Vagina (tissue), 2 donors: ENCODE data around the gene TAF9B. TPM values are rescaled to one million over a fixed set of nuclear protein-coding genes. Genes with fewer than 3 reads are reported as not detected.
"Not testable (repeated sequence)": the region's sequence is repeated elsewhere in the genome, so short reads cannot be mapped to it uniquely, and the experiment has no call there.

ENCODE experiments used
- DNase-seq, 2 donors: peaks; one replicate each; pipeline ENCODE4 v3.0.0-alpha.2; 2017; ENCODE audit errors: extremely low spot score in 2 of 2
- H3K27ac ChIP-seq: fragments of 200-600 bp; sonication (generic); one replicate; pipeline ENCODE4 v1.5.1; 2019
- H3K27me3 ChIP-seq: fragments of 200-600 bp; sonication (generic); one replicate; pipeline ENCODE4 v1.5.1; 2019
- H3K36me3 ChIP-seq, 2 donors: fragments of 200-600 bp; sonication (generic); one replicate each; pipeline ENCODE4 v1.5.1; 2017 to 2019
- H3K4me1 ChIP-seq: fragments of 200-600 bp; sonication (generic); one replicate; pipeline ENCODE4 v1.5.1; 2019
- H3K4me3 ChIP-seq, 2 donors: fragments of 200-600 bp; sonication (generic); 1 replicate in 1 of 2; 2 replicates in 1 of 2; pipeline ENCODE4 v1.5.1; 2016 to 2019
- H3K9me3 ChIP-seq: fragments of 200-600 bp; sonication (generic); one replicate; pipeline ENCODE4 v1.5.1; 2019
- POLR2A ChIP-seq, 2 donors: fragments of 450-650 bp; IDR thresholded peaks; one replicate each; pipeline ENCODE4 v1.6.1; 2017; ENCODE audit warnings: antibody characterized with exemption in 2 of 2, mild to moderate bottlenecking in 2 of 2, moderate library complexity in 2 of 2
- POLR2AphosphoS5 ChIP-seq, 2 donors: sonication (generic); formaldehyde crosslinking; IDR thresholded peaks; one replicate each; pipeline ENCODE4 v1.9.0; 2017; ENCODE audit warnings: antibody characterized with exemption in 2 of 2, mild to moderate bottlenecking in 2 of 2, low read depth in 1 of 2; ENCODE audit not compliant: insufficient read depth in 1 of 2
- intact Hi-C: fragments of 100-400 bp; cut with DNase I; formaldehyde crosslinking; loops from one replicate; pipeline ENCODE4 v1.15.1; 2023
- total RNA-seq: library from RNA; depleted of rRNA; stranded (reverse); fragments of >200 nt; gene quantifications from one replicate; pipeline ENCODE4 v1.2.3, GENCODE V29; 2016
- TF ChIP-seq, protein P1 (sequence below), 3 experiments: fragments of 450-650 bp in 2 of 3; fragments of 200-600 bp in 1 of 3; sonication (generic) in 1 of 3; IDR thresholded peaks; one replicate each; pipeline ENCODE4 v1.5.1; 2017 to 2019; ENCODE audit warnings: antibody characterized with exemption in 3 of 3, mild to moderate bottlenecking in 2 of 3, moderate library complexity in 2 of 3

The TAF9B gene
- total RNA-seq, 1 donor from 2014 or later = 14.2 TPM

GRCh38 chrX:78131117-78131516 is 8.3 kb downstream of the TAF9B start:
- Histone ChIP-seq H3K27ac (no peak overlapping the region), H3K27me3 (no peaks in the 10 kb centered on the region), H3K9me3 (no peaks in the 10 kb centered on the region), H3K4me3 (no peak overlapping the region), H3K4me1 (no peaks in the 10 kb centered on the region), H3K36me3 (peaks cover 0 to 7% of the 10 kb centered on the region in 2 donors)
- TF ChIP-seq POLR2AphosphoS5 (IDR thresholded peaks at IDR 0.05; ENCODE audit: insufficient read depth in 1 of 2, low read depth in 1 of 2) (no peak), POLR2A (IDR thresholded peaks at IDR 0.05) (no peak)
- TF ChIP-seq, protein P1, sequence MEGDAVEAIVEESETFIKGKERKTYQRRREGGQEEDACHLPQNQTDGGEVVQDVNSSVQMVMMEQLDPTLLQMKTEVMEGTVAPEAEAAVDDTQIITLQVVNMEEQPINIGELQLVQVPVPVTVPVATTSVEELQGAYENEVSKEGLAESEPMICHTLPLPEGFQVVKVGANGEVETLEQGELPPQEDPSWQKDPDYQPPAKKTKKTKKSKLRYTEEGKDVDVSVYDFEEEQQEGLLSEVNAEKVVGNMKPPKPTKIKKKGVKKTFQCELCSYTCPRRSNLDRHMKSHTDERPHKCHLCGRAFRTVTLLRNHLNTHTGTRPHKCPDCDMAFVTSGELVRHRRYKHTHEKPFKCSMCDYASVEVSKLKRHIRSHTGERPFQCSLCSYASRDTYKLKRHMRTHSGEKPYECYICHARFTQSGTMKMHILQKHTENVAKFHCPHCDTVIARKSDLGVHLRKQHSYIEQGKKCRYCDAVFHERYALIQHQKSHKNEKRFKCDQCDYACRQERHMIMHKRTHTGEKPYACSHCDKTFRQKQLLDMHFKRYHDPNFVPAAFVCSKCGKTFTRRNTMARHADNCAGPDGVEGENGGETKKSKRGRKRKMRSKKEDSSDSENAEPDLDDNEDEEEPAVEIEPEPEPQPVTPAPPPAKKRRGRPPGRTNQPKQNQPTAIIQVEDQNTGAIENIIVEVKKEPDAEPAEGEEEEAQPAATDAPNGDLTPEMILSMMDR (IDR thresholded peaks at IDR 0.05) = no peak
- intact Hi-C loops = no loop called here
- no peak for DNase-seq

DNA sequence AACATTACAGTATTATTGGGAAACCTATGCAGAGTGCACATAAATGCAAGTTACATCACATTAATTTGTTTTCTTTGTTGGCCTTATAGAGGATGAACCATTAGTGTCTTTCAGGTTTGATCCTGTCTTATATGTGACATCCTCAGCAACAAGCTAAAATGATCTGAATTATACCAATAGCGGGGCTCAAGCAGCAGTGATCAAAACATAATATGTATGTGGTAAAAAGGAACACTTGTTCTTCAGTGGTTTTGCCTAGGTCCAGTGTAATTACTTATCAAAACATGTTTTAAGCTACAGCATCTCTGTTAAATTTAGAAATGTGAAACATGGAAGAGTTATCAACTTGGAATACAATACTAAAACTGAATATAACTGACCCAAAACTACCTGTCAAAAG is 9.1 kb downstream of the TAF9B start:
- Histone ChIP-seq H3K4me3 (no peak overlapping the region), H3K27ac (no peak overlapping the region), H3K36me3 (peaks cover 0 to 9% of the 10 kb centered on the region in 2 donors), H3K27me3 (no peaks in the 10 kb centered on the region), H3K4me1 (no peaks in the 10 kb centered on the region), H3K9me3 (no peaks in the 10 kb centered on the region)
- no peak for DNase-seq
- TF ChIP-seq, protein P1 (IDR thresholded peaks at IDR 0.05) = no peak
- no peak for TF ChIP-seq POLR2AphosphoS5 (IDR thresholded peaks at IDR 0.05; ENCODE audit: insufficient read depth in 1 of 2, low read depth in 1 of 2)
- no peak for TF ChIP-seq POLR2A (IDR thresholded peaks at IDR 0.05)
- intact Hi-C loops = no loop called here

- intact Hi-C loops = no loop called here
- H3K27me3 ChIP-seq = no peaks in the 10 kb centered on the region
- H3K4me3 ChIP-seq = no peak overlapping the region
- no peak overlapping the region for H3K27ac ChIP-seq
- H3K9me3 ChIP-seq = no peaks in the 10 kb centered on the region
- TF ChIP-seq POLR2AphosphoS5 (IDR thresholded peaks at IDR 0.05; ENCODE audit: insufficient read depth in 1 of 2, low read depth in 1 of 2) (no peak), POLR2A (IDR thresholded peaks at IDR 0.05) (no peak)
- TF ChIP-seq, protein P1 (IDR thresholded peaks at IDR 0.05) = no peak
- no peak for DNase-seq
- H3K36me3 ChIP-seq = peaks cover 0 to 16% of the 10 kb centered on the region in 2 donors
- H3K4me1 ChIP-seq = no peaks in the 10 kb centered on the region
Observed at GRCh38 chrX:78129714-78130113, 9.7 kb downstream of the TAF9B start.

DNA sequence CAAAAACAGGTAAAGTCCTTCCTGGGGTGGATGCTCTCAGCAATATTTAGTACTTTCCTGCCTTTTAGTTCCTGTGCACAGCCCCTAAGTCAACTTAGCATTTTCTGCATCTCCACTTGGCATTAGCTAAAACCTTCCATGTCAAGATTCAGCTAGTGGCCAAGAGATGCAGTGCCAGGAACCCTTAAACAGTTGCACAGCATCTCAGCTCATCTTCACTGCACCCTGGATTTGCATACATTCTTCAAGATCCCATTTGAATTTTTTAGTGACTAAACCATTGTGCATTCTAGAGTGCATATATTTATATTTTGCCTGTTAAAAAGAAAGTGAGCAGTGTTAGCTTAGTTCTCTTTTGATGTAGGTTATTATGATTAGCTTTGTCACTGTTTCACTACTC is 13.7 kb downstream of the TAF9B start:
- peaks cover 0 to 28% of the 10 kb centered on the region in 2 donors for H3K36me3 ChIP-seq
- H3K4me1 ChIP-seq, H3K27ac ChIP-seq, DNase-seq, intact Hi-C loops, H3K9me3 ChIP-seq, H3K4me3 ChIP-seq, H3K27me3 ChIP-seq: not testable (repeated sequence)

GRCh38 chrX:78125148-78125547 is 14.3 kb downstream of the TAF9B start:
- Histone ChIP-seq H3K36me3 (peaks cover 0 to 28% of the 10 kb centered on the region in 2 donors), H3K4me1 (no peaks in the 10 kb centered on the region), H3K9me3 (no peaks in the 10 kb centered on the region), H3K27ac (no peak overlapping the region), H3K27me3 (no peaks in the 10 kb centered on the region), H3K4me3 (no peak overlapping the region)
- no peak for DNase-seq
- intact Hi-C loops = no loop called here
- TF ChIP-seq POLR2A (IDR thresholded peaks at IDR 0.05) (no peak), POLR2AphosphoS5 (IDR thresholded peaks at IDR 0.05; ENCODE audit: insufficient read depth in 1 of 2, low read depth in 1 of 2) (no peak)
- TF ChIP-seq, protein P1 (IDR thresholded peaks at IDR 0.05) = no peak

- Histone ChIP-seq H3K4me3 (no peak overlapping the region), H3K36me3 (peaks cover 0 to 29% of the 10 kb centered on the region in 2 donors), H3K4me1 (no peaks in the 10 kb centered on the region), H3K27ac (no peak overlapping the region), H3K27me3 (no peaks in the 10 kb centered on the region), H3K9me3 (no peaks in the 10 kb centered on the region)
- no peak for TF ChIP-seq POLR2A (IDR thresholded peaks at IDR 0.05)
- TF ChIP-seq, protein P1 (IDR thresholded peaks at IDR 0.05) = no peak
- intact Hi-C loops = no loop called here
- DNase-seq = no peak
Observed at GRCh38 chrX:78124307-78124706, 15.1 kb downstream of the TAF9B start.
